GM18868 (cell line): Measurements from ENCODE around the gene STOML3.

ENCODE experiments used
- ATAC-seq: cut with Tn5 transposase; IDR thresholded peaks from one replicate; pipeline ENCODE4 v1.9.1; 2021; ENCODE audit warnings: mild to moderate bottlenecking, moderate library complexity; ENCODE audit not compliant: unreplicated experiment

STOML3 gene

GRCh38 chr13:38922170-38922569, 68.5 kb downstream of the STOML3 start:
- no peak for ATAC-seq

GRCh38 chr13:38921081-38921480, 69.5 kb downstream of the STOML3 start:
- no peak for ATAC-seq
